ENCODE data around the gene TMEFF2.

TMEFF2 gene

DNA sequence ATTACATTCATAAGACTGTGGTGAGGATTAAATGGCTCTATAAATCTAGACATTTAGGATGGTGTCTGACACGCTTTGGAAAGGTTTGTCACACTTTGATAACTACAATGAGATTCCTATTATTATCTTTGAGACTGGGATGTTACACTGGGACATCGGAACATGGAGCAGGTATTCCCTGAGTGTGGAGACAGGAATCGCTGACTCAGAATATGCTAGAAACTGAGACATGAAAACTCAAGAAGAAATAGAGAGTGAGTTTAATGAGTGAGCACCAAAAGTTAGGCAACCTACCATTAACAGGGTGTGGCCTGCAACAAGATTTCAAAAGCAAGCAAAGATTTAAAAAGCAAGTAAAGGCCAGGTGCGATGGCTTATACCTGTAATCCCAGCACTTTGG is 145.4 kb downstream of the TMEFF2 start:
- TF ChIP-seq, protein P1, sequence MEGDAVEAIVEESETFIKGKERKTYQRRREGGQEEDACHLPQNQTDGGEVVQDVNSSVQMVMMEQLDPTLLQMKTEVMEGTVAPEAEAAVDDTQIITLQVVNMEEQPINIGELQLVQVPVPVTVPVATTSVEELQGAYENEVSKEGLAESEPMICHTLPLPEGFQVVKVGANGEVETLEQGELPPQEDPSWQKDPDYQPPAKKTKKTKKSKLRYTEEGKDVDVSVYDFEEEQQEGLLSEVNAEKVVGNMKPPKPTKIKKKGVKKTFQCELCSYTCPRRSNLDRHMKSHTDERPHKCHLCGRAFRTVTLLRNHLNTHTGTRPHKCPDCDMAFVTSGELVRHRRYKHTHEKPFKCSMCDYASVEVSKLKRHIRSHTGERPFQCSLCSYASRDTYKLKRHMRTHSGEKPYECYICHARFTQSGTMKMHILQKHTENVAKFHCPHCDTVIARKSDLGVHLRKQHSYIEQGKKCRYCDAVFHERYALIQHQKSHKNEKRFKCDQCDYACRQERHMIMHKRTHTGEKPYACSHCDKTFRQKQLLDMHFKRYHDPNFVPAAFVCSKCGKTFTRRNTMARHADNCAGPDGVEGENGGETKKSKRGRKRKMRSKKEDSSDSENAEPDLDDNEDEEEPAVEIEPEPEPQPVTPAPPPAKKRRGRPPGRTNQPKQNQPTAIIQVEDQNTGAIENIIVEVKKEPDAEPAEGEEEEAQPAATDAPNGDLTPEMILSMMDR (IDR thresholded peaks at IDR 0.05): no peak

DNA sequence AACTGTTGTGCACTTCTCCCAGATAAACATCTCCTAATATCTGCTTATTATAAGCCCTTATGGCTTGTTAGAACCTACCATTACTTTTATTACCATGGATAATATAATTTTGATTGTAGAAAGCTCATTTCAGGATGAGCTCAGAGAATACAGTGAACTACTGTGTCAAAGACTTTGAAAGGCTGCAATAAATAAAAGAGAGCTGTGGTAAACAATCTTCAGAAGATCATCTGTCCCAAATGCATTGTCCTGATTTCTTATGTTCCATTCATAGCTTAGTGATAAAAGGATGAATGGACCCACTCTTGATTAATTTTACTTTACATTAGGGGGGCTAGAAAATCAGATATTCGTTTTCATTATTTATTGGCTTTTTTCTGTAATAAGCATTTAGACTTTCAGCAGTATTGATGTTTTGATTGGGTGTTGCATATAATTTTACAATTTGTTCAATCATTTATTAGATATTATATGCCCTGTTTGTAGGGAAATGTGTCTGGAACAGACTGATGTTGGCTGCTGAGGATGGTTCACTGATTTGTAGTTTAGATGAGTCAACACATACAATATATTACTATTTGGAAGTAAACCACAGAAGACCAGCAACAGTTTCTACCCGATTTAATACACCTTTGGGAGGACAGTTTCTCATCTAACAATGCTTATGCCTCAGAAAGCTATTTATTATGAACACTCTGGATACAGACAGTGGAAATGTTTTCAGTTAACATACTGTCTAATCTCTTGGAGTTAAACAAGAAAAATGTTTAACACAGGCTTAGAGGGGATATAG is 147.2 kb downstream of the TMEFF2 start:
- TF ChIP-seq, protein P1 (IDR thresholded peaks at IDR 0.05): no peak

DNA sequence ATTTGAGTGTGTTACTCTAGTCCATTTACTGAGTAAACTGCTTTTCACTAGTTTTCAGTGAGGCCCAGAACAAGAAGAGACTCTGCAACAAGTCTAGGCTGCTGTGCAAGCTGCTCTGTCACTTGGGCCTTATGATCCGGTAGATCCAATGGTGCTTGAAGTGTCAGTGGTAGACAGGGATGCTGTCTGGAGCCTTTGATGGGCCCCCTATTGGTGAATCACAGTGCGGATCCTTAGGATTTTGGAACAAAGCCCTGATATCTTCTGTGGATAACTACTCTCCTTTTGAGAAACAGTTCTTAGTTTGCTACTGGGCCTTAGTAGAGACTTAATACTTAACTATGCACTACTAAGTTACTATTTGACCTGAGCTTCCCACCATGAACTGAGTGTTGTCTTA is 150.2 kb downstream of the TMEFF2 start:
- TF ChIP-seq, protein P1 (IDR thresholded peaks at IDR 0.05): no peak

DNA sequence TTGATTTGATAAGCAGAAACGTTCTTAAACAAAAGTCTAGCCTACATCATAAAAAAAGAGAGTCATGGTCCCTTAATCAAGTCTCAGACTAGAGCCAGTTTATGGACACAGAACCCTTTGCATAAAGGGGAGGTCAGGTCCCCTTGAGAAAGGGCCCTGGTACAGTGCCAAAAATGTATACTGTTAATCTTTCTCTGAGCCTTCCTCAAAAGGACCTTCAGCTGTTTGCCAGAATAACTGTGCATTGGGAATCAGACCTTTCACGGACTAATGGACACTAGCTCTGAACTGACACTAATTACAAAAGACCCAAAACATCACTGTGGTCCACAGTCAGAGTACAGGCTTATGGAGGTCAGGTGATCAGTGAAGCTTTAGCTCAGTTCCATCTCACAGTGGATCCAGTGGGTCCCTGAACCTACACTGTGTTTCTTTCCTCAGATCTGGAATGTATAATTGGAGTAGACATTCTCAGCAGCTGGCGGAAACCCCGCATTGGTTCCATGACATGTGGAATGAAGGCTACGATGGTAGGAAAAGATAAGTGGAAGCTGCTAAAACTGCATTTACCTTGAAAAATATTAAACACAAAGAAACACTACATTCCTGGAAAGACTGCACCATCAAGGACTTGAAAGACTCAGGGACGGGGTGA is 151.4 kb downstream of the TMEFF2 start:
- TF ChIP-seq, protein P1 (IDR thresholded peaks at IDR 0.05): no peak

DNA sequence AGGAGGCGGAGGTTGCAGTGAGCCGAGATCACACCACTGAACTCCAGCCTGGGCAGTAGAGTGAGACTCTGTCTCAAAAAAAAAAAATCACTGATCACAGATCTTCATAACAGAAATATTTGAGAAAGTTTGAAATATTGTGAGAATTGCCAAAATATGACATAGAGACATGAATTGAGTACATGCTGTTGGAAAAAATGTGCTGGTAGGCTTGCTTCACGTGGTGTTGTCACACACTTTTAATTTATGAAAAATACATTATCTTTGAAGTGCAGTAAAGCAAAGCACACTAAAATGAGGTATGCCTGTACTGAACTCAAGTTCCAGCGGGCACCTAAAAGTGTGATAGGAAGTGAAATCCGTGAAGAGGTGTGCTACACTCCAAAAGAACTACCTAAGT is 152.6 kb downstream of the TMEFF2 start:
- TF ChIP-seq, protein P1 (IDR thresholded peaks at IDR 0.05): no peak

DNA sequence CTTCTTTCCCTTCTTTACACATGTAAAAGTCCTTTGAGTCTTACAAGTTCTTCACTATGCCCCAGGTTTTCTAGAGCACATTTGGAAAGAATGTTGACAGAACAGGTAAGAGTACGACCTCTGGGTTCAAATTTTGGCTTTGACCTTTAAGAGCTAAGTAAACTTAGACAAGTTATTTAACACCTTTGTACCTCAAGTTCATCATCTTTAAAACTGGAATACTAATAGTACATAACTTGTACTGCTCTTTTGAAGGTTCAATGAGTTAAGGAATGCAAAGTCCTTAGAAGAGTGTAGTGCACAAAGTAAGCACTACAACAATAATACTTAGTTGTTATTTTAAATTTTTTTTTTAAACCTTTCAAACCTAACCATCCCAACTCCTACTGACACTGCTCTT is 156.6 kb downstream of the TMEFF2 start:
- TF ChIP-seq, protein P1 (IDR thresholded peaks at IDR 0.05): no peak

DNA sequence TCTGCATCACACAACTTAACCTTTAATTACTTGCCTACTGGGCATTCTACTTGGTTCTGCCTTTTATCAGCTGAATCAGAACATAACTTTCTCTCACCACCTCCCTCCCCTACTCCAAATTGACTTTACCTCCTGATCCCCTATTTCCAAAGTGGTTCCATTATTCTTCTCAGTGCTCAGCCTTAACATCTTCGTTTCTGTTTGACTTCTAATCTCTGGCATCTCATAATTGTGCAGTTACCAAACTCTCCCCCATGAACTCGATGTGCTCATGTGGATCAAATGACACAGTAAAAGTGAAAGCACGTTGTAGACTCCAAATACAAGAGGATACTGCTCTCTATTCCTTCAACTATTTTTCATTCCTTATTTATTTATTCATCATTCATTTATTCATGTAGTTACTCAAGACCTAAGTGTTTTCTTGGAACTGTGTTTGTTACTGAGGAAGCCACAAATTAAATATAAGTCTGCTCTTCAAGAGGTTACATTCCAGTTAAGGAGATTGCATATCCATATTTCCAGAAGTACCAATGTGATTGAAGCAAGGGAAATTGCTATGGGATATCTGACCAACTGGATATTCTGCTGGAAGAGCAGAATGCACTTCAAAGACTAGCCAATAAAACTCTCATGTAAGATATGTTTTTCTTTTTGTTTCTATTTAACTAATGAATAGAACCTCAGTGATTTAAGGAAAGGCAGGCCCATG is 158.8 kb downstream of the TMEFF2 start:
- TF ChIP-seq, protein P1 (IDR thresholded peaks at IDR 0.05): no peak

All from LNCAP (cell line).